HepG2 (cell line): ENCODE measurements around the gene UBE2QL1. TPM values are rescaled to one million over a fixed set of nuclear protein-coding genes. Genes with fewer than 3 reads are reported as not detected.

Experiments
- ATAC-seq: fragments of 200-7000 bp; cut with Tn5 transposase; 3 replicates; pipeline ENCODE4 v1.9.1; 2020; ENCODE audit warnings: mild to moderate bottlenecking, moderate library complexity
- Bru-seq: library from RNA; stranded (reverse); fragments of 400-500 nt; gene quantifications from one replicate; lab custom pipeline; 2021; lab: Mats Ljungman, UMichigan
- BruChase-seq, 2 experiments: library from RNA; stranded (reverse); fragments of 400-500 nt; gene quantifications; one replicate each; lab custom pipeline; 2021; lab: Mats Ljungman, UMichigan
- BruUV-seq: library from RNA; stranded (reverse); fragments of 400-500 nt; replicated peaks from 2 replicates; lab custom pipeline; 2021; lab: Mats Ljungman, UMichigan
- CTCF ChIA-PET: fragments of 300-600 bp; formaldehyde crosslinking; extraction: SDS; loops from one replicate; lab custom pipeline; 2021; ENCODE audit warnings: low total read pairs, inconsistent platforms, low intra/inter-chr PET ratio; lab: Yijun Ruan, JAX
- POLR2A ChIA-PET: fragments of 350-600 bp; sonication (Branson Sonifier 250); formaldehyde crosslinking; loops from one replicate; lab custom pipeline; 2020; ENCODE audit warnings: antibody characterized with exemption, inconsistent platforms; lab: Yijun Ruan, JAX
- DNase-seq: peaks from one replicate; pipeline ENCODE4 v3.0.0-alpha.2; 2015; ENCODE audit warnings: low spot score
- FAIRE-seq: peaks from 3 replicates; lab custom pipeline; 2011; peaks lifted over from hg19 to GRCh38; lab: Jason Lieb, UNC
- H2AFZ ChIP-seq: one replicate; pipeline ENCODE4 v1.6.1; 2011; ENCODE audit warnings: low read length, inconsistent platforms
- H3K27ac ChIP-seq: fragments of 300-600 bp; 3 replicates; pipeline ENCODE4 v1.8.0; 2011; ENCODE audit warnings: mixed run types, mild to moderate bottlenecking, mixed read lengths, low read length, inconsistent platforms; ENCODE audit not compliant: insufficient read depth; ENCODE audit errors: extremely low read length
- H3K27me3 ChIP-seq, 2 experiments: fragments of 200-600 bp in 1 of 2; 2 replicates in 1 of 2; 3 replicates in 1 of 2; pipeline versions ENCODE4 v1.6.0 to v1.8.0; 2011; ENCODE audit warnings: low read length in 2 of 2, mild to moderate bottlenecking in 2 of 2, moderate library complexity in 2 of 2, inconsistent platforms in 1 of 2; ENCODE audit not compliant: insufficient read depth in 2 of 2, control insufficient read depth in 1 of 2
- H3K36me3 ChIP-seq, 2 experiments: fragments of 200-600 bp in 1 of 2; replicated peaks in 1 of 2; 2 replicates in 1 of 2; 3 replicates in 1 of 2; pipeline versions ENCODE4 v1.5.1 to v1.8.0; 2011; ENCODE audit warnings: low read length in 2 of 2, inconsistent platforms in 1 of 2; ENCODE audit not compliant: insufficient read depth in 2 of 2, control insufficient read depth in 1 of 2
- H3K4me1 ChIP-seq: 2 replicates; pipeline ENCODE4 v1.5.1; 2012; ENCODE audit warnings: low read length, inconsistent platforms; ENCODE audit not compliant: insufficient read depth
- H3K4me2 ChIP-seq: 2 replicates; pipeline ENCODE4 v1.6.0; 2011; ENCODE audit warnings: low read depth, low read length, inconsistent platforms
- H3K4me3 ChIP-seq, 3 experiments: fragments of 200-600 bp in 1 of 3; sonication (generic), shearing (Covaris generic) in 1 of 3; replicated peaks in 1 of 3; 2 replicates each; pipeline ENCODE4 v1.5.1; 2011 to 2016; ENCODE audit warnings: low read length in 3 of 3, inconsistent platforms in 2 of 3, low read depth in 2 of 3, mild to moderate bottlenecking in 2 of 3, control low read depth in 1 of 3, mixed read lengths in 1 of 3; ENCODE audit not compliant: insufficient read depth in 1 of 3
- H3K79me2 ChIP-seq: one replicate; pipeline ENCODE4 v1.6.1; 2011; ENCODE audit warnings: low read length, inconsistent platforms; ENCODE audit not compliant: insufficient read depth
- H3K9ac ChIP-seq: 2 replicates; pipeline ENCODE4 v1.6.0; 2011; ENCODE audit warnings: mild to moderate bottlenecking, low read depth, low read length, inconsistent platforms; ENCODE audit not compliant: insufficient read depth
- H3K9me3 ChIP-seq: 2 replicates; pipeline ENCODE4 v1.5.1; 2012; ENCODE audit warnings: mild to moderate bottlenecking, low read length
- H4K20me1 ChIP-seq: 2 replicates; pipeline ENCODE4 v1.6.0; 2011; ENCODE audit warnings: inconsistent platforms, mild to moderate bottlenecking, low read length, moderate library complexity; ENCODE audit not compliant: insufficient read depth
- ATF4 ChIP-seq, 2 experiments: fragments of 450-650 bp in 1 of 2; sonication (generic) in 1 of 2; formaldehyde crosslinking; IDR thresholded peaks; 2 replicates each; pipeline versions ENCODE4 v1.5.0 to v1.8.0; 2020 to 2022; ENCODE audit warnings: mild to moderate bottlenecking in 1 of 2, missing genetic modification reagents in 1 of 2
- CSRNP1 ChIP-seq: sonication (generic); formaldehyde crosslinking; IDR thresholded peaks from 2 replicates; pipeline ENCODE4 v1.8.1; 2023; ENCODE audit warnings: mild to moderate bottlenecking, missing genetic modification reagents
- EZH2 ChIP-seq: conservative IDR thresholded peaks from 2 replicates; pipeline ENCODE4 v1.6.1; 2012; ENCODE audit warnings: mild to moderate bottlenecking, low read depth, low read length, moderate library complexity
- FOXK1 ChIP-seq: sonication (generic); formaldehyde crosslinking; IDR thresholded peaks from 2 replicates; pipeline ENCODE4 v1.4.0; 2020; ENCODE audit warnings: low read depth, missing genetic modification reagents, borderline replicate concordance
- PTBP1 ChIP-seq: fragments of 200-400 bp; formaldehyde crosslinking; IDR thresholded peaks from 2 replicates; pipeline ENCODE4 v1.6.1; 2018; ENCODE audit warnings: low read length, low read depth; ENCODE audit not compliant: poor library complexity, severe bottlenecking
- SOX5 ChIP-seq: IDR thresholded peaks from 2 replicates; pipeline ENCODE4 v1.6.1; 2016; ENCODE audit warnings: borderline replicate concordance
- STAT6 ChIP-seq: sonication (generic); formaldehyde crosslinking; IDR thresholded peaks from 2 replicates; pipeline ENCODE4 v1.4.0; 2020; ENCODE audit warnings: missing genetic modification reagents, mild to moderate bottlenecking, borderline replicate concordance
- ZNF337 ChIP-seq: sonication (generic); formaldehyde crosslinking; IDR thresholded peaks from 2 replicates; pipeline ENCODE4 v1.5.1; 2020; ENCODE audit warnings: missing genetic modification reagents, low read depth, mild to moderate bottlenecking, borderline replicate concordance
- ZNF678 ChIP-seq: sonication (generic); formaldehyde crosslinking; IDR thresholded peaks from 2 replicates; pipeline ENCODE4 v1.4.0; 2020; ENCODE audit warnings: mild to moderate bottlenecking, missing genetic modification reagents
- ZNF777 ChIP-seq: sonication (generic); formaldehyde crosslinking; IDR thresholded peaks from 2 replicates; pipeline ENCODE4 v1.4.0; 2020; ENCODE audit warnings: missing genetic modification reagents
- WGBS: methylation state at CpG from one replicate; pipeline ENCODE4 v1.1.6; 2017; ENCODE audit warnings: low lambda C conversion rate; 5-methylcytosine and 5-hydroxymethylcytosine counted together
- in situ Hi-C: cut with HindIII; loops from 2 replicates; pipeline ENCODE4 v1.10.0; 2017; ENCODE audit warnings: low pct_unique_long_range_greater_than_20kb; ENCODE audit not compliant: extremely low pct_ligation_motif_present
- intact Hi-C: fragments of 100-400 bp; cut with micrococcal nuclease; formaldehyde crosslinking; loops from one replicate; pipeline ENCODE4 v1.10.0; 2022; ENCODE audit not compliant: unreplicated experiment
- long read RNA-seq, 2 experiments: library from RNA in 1 of 2; library from polyadenylated mRNA in 1 of 2; stranded (forward) in 1 of 2; unstranded in 1 of 2; transcript quantifications; one replicate each; pipeline ENCODE4 v2.0.0, GENCODE V29; 2019 to 2022
- polyA minus RNA-seq, 3 experiments: library from RNA; depleted of rRNA, polyadenylated mRNA; stranded (reverse); fragments of >200 nt; gene quantifications; 2 replicates each; pipeline ENCODE4 v1.2.3, GENCODE V29; 2011; ENCODE audit warnings: low replicate concordance in 1 of 3
- polyA plus RNA-seq, 8 experiments: library from polyadenylated mRNA; depleted of rRNA in 3 of 8; stranded (reverse) in 7 of 8; unstranded in 1 of 8; fragments of >200 nt; fragmentation: Illumina TruSeq in 4 of 8; extraction: Trizol in 4 of 8; gene quantifications; 2 replicates each; pipeline versions ENCODE4 v1.2.1 to v1.2.3, GENCODE V29; 2011 to 2016; ENCODE audit warnings: low read depth in 4 of 8, missing spikeins in 1 of 8, mixed read lengths in 1 of 8; ENCODE audit not compliant: insufficient read depth in 1 of 8
- total RNA-seq, 5 experiments: library from RNA; depleted of rRNA; stranded (reverse); fragments of >200 nt; fragmentation: Illumina TruSeq; extraction: Trizol; gene quantifications; 2 replicates each; pipeline ENCODE4 v1.2.3, GENCODE V29; 2016; ENCODE audit warnings: low read depth in 1 of 5

UBE2QL1 gene, protein sequence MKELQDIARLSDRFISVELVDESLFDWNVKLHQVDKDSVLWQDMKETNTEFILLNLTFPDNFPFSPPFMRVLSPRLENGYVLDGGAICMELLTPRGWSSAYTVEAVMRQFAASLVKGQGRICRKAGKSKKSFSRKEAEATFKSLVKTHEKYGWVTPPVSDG
- total RNA-seq (2016; rRNA removed; fragmentation: Illumina TruSeq; extraction: Trizol) (not detected in 2 replicates), polyA plus RNA-seq (2011; rRNA removed) (not detected in 2 replicates), polyA minus RNA-seq (2011; rRNA and poly(A)+ RNA removed; ENCODE audit: low replicate concordance) (not detected in 2 replicates), Bru-seq, nascent RNA (not detected), BruChase-seq, experiment 1, labeled RNA remaining after a 6-hour chase (percentile 5 among the genes with signal in this experiment), BruChase-seq, experiment 2, labeled RNA remaining after a 2-hour chase (percentile 2 among the genes with signal in this experiment)
- not detected in 2 replicates for total RNA-seq (2016; cell fraction: cytosol; rRNA removed; fragmentation: Illumina TruSeq; extraction: Trizol; ENCODE audit: low read depth)
- not detected in 2 replicates for total RNA-seq (2016; cell fraction: insoluble cytoplasmic fraction; rRNA removed; fragmentation: Illumina TruSeq; extraction: Trizol)
- total RNA-seq (2016; cell fraction: membrane; rRNA removed; fragmentation: Illumina TruSeq; extraction: Trizol): not detected in 2 replicates
- not detected in 2 replicates for total RNA-seq (2016; cell fraction: nucleus; rRNA removed; fragmentation: Illumina TruSeq; extraction: Trizol)
- not detected in 2 replicates for polyA plus RNA-seq (2011; cell fraction: cytosol; rRNA removed)
- not detected in 2 replicates for polyA plus RNA-seq (2011; cell fraction: nucleus; rRNA removed)
- not detected in 2 replicates for polyA plus RNA-seq (2012)
- not detected in 2 replicates for polyA plus RNA-seq (2016; cell fraction: cytosol; fragmentation: Illumina TruSeq; extraction: Trizol; ENCODE audit: low read depth)
- polyA plus RNA-seq (2016; cell fraction: insoluble cytoplasmic fraction; fragmentation: Illumina TruSeq; extraction: Trizol; ENCODE audit: low read depth): not detected in 2 replicates
- not detected in 2 replicates for polyA plus RNA-seq (2016; cell fraction: membrane; fragmentation: Illumina TruSeq; extraction: Trizol; ENCODE audit: low read depth)
- not detected in 2 replicates for polyA plus RNA-seq (2016; cell fraction: nucleus; fragmentation: Illumina TruSeq; extraction: Trizol; ENCODE audit: insufficient read depth, low read depth)
- polyA minus RNA-seq (2011; cell fraction: cytosol; rRNA and poly(A)+ RNA removed): not detected in 2 replicates
- not detected in 2 replicates for polyA minus RNA-seq (2011; cell fraction: nucleus; rRNA and poly(A)+ RNA removed)
- long read RNA-seq, experiment 1: 0 reads
- long read RNA-seq, experiment 2: 0 reads

- peak; percentile 72 for ATAC-seq
- FAIRE-seq: no peak
- BruUV-seq: no TSS peak
- in situ Hi-C loops (no loop called here), intact Hi-C loops (no loop called here)
- H4K20me1 ChIP-seq: peaks cover 3% of the 10 kb centered on the region; the same call in 1 of the 2 replicates
- no peaks in the 10 kb centered on the region for H3K79me2 ChIP-seq
- H3K27me3 ChIP-seq: peaks cover 4 to 34% of the 10 kb centered on the region in 2 experiments
- no peaks in the 10 kb centered on the region for H3K36me3 ChIP-seq
- POLR2A ChIA-PET: no interaction called here
- peak within 1 kb of the TSS; percentile 53; the same call in 1 of the 2 replicates for H3K4me2 ChIP-seq
- H3K4me3 ChIP-seq: peak within 1 kb of the TSS in 1 of 3 experiments; percentile 33; a peak in 2 of 6 replicates
- no peak for DNase-seq
- no peaks in the 10 kb centered on the region for H3K4me1 ChIP-seq
- H3K27ac ChIP-seq: no peak within 1 kb of the TSS
- 12% methylated on average over 11 of the region's 103 CpGs for WGBS
- H3K9ac ChIP-seq: no peak within 1 kb of the TSS
- H2AFZ ChIP-seq: no peak within 1 kb of the TSS
- H3K9me3 ChIP-seq: no peaks in the 10 kb centered on the region
- CTCF ChIA-PET: no interaction called here
- TF ChIP-seq STAT6 (CRISPR knock-in tag) (no peak), PTBP1 (no peak), ZNF678 (CRISPR knock-in tag) (no peak), CSRNP1 (CRISPR knock-in tag) (no peak), ZNF337 (CRISPR knock-in tag) (no peak), ATF4 (CRISPR knock-in tag; IDR thresholded peaks at IDR 0.05) (no peak), EZH2 (0 out of 2 replicates have a peak, but pooled peaks have one; percentile 16), SOX5 (CRISPR knock-in tag) (no peak), ZNF777 (CRISPR knock-in tag) (peak; percentile 36; the same call in 1 of the 2 replicates), FOXK1 (CRISPR knock-in tag) (no peak)
These were observed at the start of gene UBE2QL1 for GRCh38 chr5:6448622-6449464. TSS of gene UBE2QL1 (plus strand) at chr5:6448859. CDS start at chr5:6448894, 35 bp downstream.
